Gastroesophageal sphincter (tissue), 3 donors: ENCODE results near the gene GTF3C4.

Source experiments
- CTCF ChIP-seq, 4 experiments: fragments of 200-600 bp in 2 of 4; fragments of 450-650 bp in 2 of 4; sonication (generic) in 1 of 4; IDR thresholded peaks; one replicate each; pipeline ENCODE4 v1.5.1; 2017 to 2019; ENCODE audit warnings: antibody characterized with exemption in 4 of 4, mild to moderate bottlenecking in 2 of 4, moderate library complexity in 2 of 4
- EP300 ChIP-seq: sonication (generic); formaldehyde crosslinking; IDR thresholded peaks from one replicate; pipeline ENCODE4 v1.6.1; 2017; ENCODE audit warnings: antibody characterized with exemption, mild to moderate bottlenecking
- POLR2A ChIP-seq, 2 donors: fragments of 450-650 bp; IDR thresholded peaks; one replicate each; pipeline ENCODE4 v1.6.1; 2017; ENCODE audit warnings: antibody characterized with exemption in 2 of 2, mild to moderate bottlenecking in 2 of 2, moderate library complexity in 1 of 2
- POLR2AphosphoS5 ChIP-seq: sonication (generic); formaldehyde crosslinking; IDR thresholded peaks from one replicate; pipeline ENCODE4 v1.6.1; 2017; ENCODE audit warnings: antibody characterized with exemption

- TF ChIP-seq CTCF (IDR thresholded peaks at IDR 0.05): no peak
- TF ChIP-seq POLR2AphosphoS5: no peak
- TF ChIP-seq EP300: no peak
- TF ChIP-seq POLR2A (IDR thresholded peaks at IDR 0.05): no peak
Measured at GRCh38 chr9:132711846-132712245, 41.6 kb downstream of the GTF3C4 start.
